Left ventricle myocardium inferior (tissue), 1 donor: ENCODE results near the gene ARAP1. TPM values are rescaled to one million over a fixed set of nuclear protein-coding genes. Genes with fewer than 3 reads are reported as not detected.

Experiments
- DNase-seq: peaks from one replicate; pipeline ENCODE4 v3.0.0-alpha.2; 2020
- H3K27ac ChIP-seq: fragments of 200-600 bp; replicated peaks from 2 replicates; pipeline ENCODE4 v1.8.0; 2021
- H3K27me3 ChIP-seq: fragments of 200-600 bp; 2 replicates; pipeline ENCODE4 v1.8.0; 2021; ENCODE audit warnings: low read depth
- H3K36me3 ChIP-seq: fragments of 200-600 bp; 2 replicates; pipeline ENCODE4 v1.8.0; 2021
- H3K4me1 ChIP-seq: fragments of 200-600 bp; 2 replicates; pipeline ENCODE4 v1.8.0; 2021
- H3K4me3 ChIP-seq: fragments of 200-600 bp; 2 replicates; pipeline ENCODE4 v1.8.0; 2021; ENCODE audit warnings: mild to moderate bottlenecking, moderate library complexity
- H3K9me3 ChIP-seq: fragments of 200-600 bp; replicated peaks from 2 replicates; pipeline ENCODE4 v1.8.0; 2021
- CTCF ChIP-seq: fragments of 200-600 bp; IDR thresholded peaks from 2 replicates; pipeline ENCODE4 v1.8.0; 2021; ENCODE audit warnings: antibody characterized with exemption, mild to moderate bottlenecking, borderline replicate concordance
- intact Hi-C: fragments of 100-400 bp; cut with micrococcal nuclease; formaldehyde crosslinking; loops from one replicate; pipeline ENCODE4 v1.11.0; 2022
- total RNA-seq: library from RNA; stranded (reverse); fragmentation: NEBNext Ultra II Directional; extraction: Animal tissue kit (Norgen Biotek cat#: 25700); gene quantifications from one replicate; pipeline ENCODE4 v1.2.1, GENCODE V29; 2021
- donor health status: DM: no; HTN: yes; CAD: no; lungs with severe emphysema.

Gene ARAP1
- total RNA-seq, 1 donor from 2014 or later: 51.9 TPM

GRCh38 chr11:72730737-72731136 is 21.5 kb downstream of the ARAP1 start:
- DNase-seq: no peak
- Histone ChIP-seq H3K9me3 (no peaks in the 10 kb centered on the region), H3K27me3 (no peaks in the 10 kb centered on the region), H3K4me3 (no peak overlapping the region), H3K4me1 (peaks cover 12% of the 10 kb centered on the region), H3K36me3 (peaks cover 7% of the 10 kb centered on the region), H3K27ac (no peak overlapping the region)
- TF ChIP-seq CTCF: no peak
- intact Hi-C loops: no loop called here

GRCh38 chr11:72730243-72730642 is 22.0 kb downstream of the ARAP1 start:
- DNase-seq: no peak
- H3K4me1 ChIP-seq: peaks cover 12% of the 10 kb centered on the region
- no peak overlapping the region for H3K27ac ChIP-seq
- peaks cover 7% of the 10 kb centered on the region for H3K36me3 ChIP-seq
- intact Hi-C loops: no loop called here
- no peak for TF ChIP-seq CTCF
- H3K27me3 ChIP-seq: no peaks in the 10 kb centered on the region
- H3K4me3 ChIP-seq: no peak overlapping the region
- H3K9me3 ChIP-seq: no peaks in the 10 kb centered on the region

- no peak overlapping the region for H3K4me3 ChIP-seq
- H3K27ac ChIP-seq: no peak overlapping the region
- no peak for TF ChIP-seq CTCF
- intact Hi-C loops: loop anchor here (5.0 to 10.0 kb wide), 2 partner anchors 65 to 457 kb away; partner anchors contain the start of gene STARD10
- H3K27me3 ChIP-seq: no peaks in the 10 kb centered on the region
- H3K4me1 ChIP-seq: peaks cover 24% of the 10 kb centered on the region
- peaks cover 7% of the 10 kb centered on the region for H3K36me3 ChIP-seq
- DNase-seq: no peak
- no peaks in the 10 kb centered on the region for H3K9me3 ChIP-seq
These were observed 24.7 kb downstream of the ARAP1 start for GRCh38 chr11:72727521-72727920.

- no peaks in the 10 kb centered on the region for H3K27me3 ChIP-seq
- no peak overlapping the region for H3K4me3 ChIP-seq
- intact Hi-C loops: loop anchor here (5.0 to 10.0 kb wide), 2 partner anchors 66 to 458 kb away; partner anchors contain the start of gene STARD10
- TF ChIP-seq CTCF: no peak
- no peaks in the 10 kb centered on the region for H3K9me3 ChIP-seq
- DNase-seq: no peak
- H3K4me1 ChIP-seq: peaks cover 31% of the 10 kb centered on the region
- peaks cover 6% of the 10 kb centered on the region for H3K36me3 ChIP-seq
- H3K27ac ChIP-seq: no peak overlapping the region
These were observed 25.7 kb downstream of the ARAP1 start for GRCh38 chr11:72726266-72727220.

GRCh38 chr11:72725724-72726028 is 26.5 kb downstream of the ARAP1 start:
- no peak for DNase-seq
- H3K27me3 ChIP-seq: no peaks in the 10 kb centered on the region
- no peaks in the 10 kb centered on the region for H3K9me3 ChIP-seq
- no peaks in the 10 kb centered on the region for H3K36me3 ChIP-seq
- no peak for TF ChIP-seq CTCF
- H3K4me3 ChIP-seq: no peak overlapping the region
- intact Hi-C loops: loop anchor here (5.0 to 10.0 kb wide), 2 partner anchors 67 to 459 kb away; partner anchors contain the start of gene STARD10
- no peak overlapping the region for H3K27ac ChIP-seq
- peaks cover 39% of the 10 kb centered on the region for H3K4me1 ChIP-seq
